Measurements from ENCODE around the gene KLHL36.

Gene KLHL36

GRCh38 chr16:84603140-84603816 lies 45.0 kb upstream of the KLHL36 start:
- no CpG with 5 or more reads among the region's 23 CpGs for WGBS, 2 donors (ENCODE audit: extremely low coverage in 2 of 2, insufficient read length in 2 of 2, insufficient replicate concordance in 1 of 2)
- H3K9me3 ChIP-seq (replicated peaks in 1 of 2; ENCODE audit: control insufficient read depth in 2 of 2, insufficient read depth in 1 of 2, low read depth in 1 of 2, low read length in 2 of 2) = peaks cover 2 to 28% of the 10 kb centered on the region in 2 donors
- H2BK15ac ChIP-seq (ENCODE audit: low read length) = no peak overlapping the region
- no peak for DNase-seq (ENCODE audit: low spot score)
- no peak overlapping the region for H3K27ac ChIP-seq (replicated peaks; ENCODE audit: low read length)
- H3K18ac ChIP-seq (ENCODE audit: low read length) = peak overlapping the region; percentile 79
- H3K14ac ChIP-seq (ENCODE audit: low read length) = peak overlapping the region; percentile 6
- H3K4me1 ChIP-seq (ENCODE audit: control insufficient read depth in 2 of 2, insufficient read depth in 1 of 2, low read depth in 1 of 2, low read length in 2 of 2) = peaks cover 41 to 53% of the 10 kb centered on the region in 2 donors
- peaks cover 4 to 60% of the 10 kb centered on the region in 2 donors for H3K36me3 ChIP-seq (replicated peaks in 1 of 2; ENCODE audit: control insufficient read depth in 2 of 2, insufficient read depth in 2 of 2, low read length in 2 of 2)
- H3K9ac ChIP-seq (ENCODE audit: low read depth, low read length, poor library complexity) = peak overlapping the region; percentile 38
- no peak overlapping the region for H3K4me3 ChIP-seq (ENCODE audit: low read length in 2 of 2)
- H4K8ac ChIP-seq (ENCODE audit: low read depth, low read length) = no peak overlapping the region
- no peak overlapping the region for H2BK5ac ChIP-seq (ENCODE audit: low read length)
- peak overlapping the region; percentile 93 for H2BK12ac ChIP-seq (ENCODE audit: low read length)
- no peaks in the 10 kb centered on the region for H3K79me1 ChIP-seq (ENCODE audit: low read depth, low read length)
- no peaks in the 10 kb centered on the region for H3K27me3 ChIP-seq (ENCODE audit: control insufficient read depth in 3 of 3, insufficient read depth in 3 of 3, low read depth in 1 of 3, low read length in 3 of 3)
- no peak overlapping the region for H3K4ac ChIP-seq (ENCODE audit: low read length)
- H3K23ac ChIP-seq (ENCODE audit: low read depth, low read length, poor library complexity) = no peak overlapping the region
- H4K91ac ChIP-seq (ENCODE audit: low read depth, low read length, poor library complexity) = no peak overlapping the region
- peak overlapping the region; percentile 26 for H3K4me2 ChIP-seq (ENCODE audit: insufficient read depth, low read length, poor library complexity, severe bottlenecking)
- no peak overlapping the region for H2AFZ ChIP-seq (ENCODE audit: low read length)
- no peak overlapping the region for H2BK120ac ChIP-seq (ENCODE audit: low read depth, low read length)
- H2AK5ac ChIP-seq (ENCODE audit: low read depth, low read length) = peak overlapping the region; percentile 17

- Histone ChIP-seq H3K4ac (ENCODE audit: low read length) (no peak overlapping the region), H3K9me3 (replicated peaks in 1 of 2; ENCODE audit: control insufficient read depth in 2 of 2, insufficient read depth in 1 of 2, low read depth in 1 of 2, low read length in 2 of 2) (peaks cover 2 to 28% of the 10 kb centered on the region in 2 donors), H3K4me3 (ENCODE audit: low read length in 2 of 2) (no peak overlapping the region), H3K27ac (replicated peaks; ENCODE audit: low read length) (no peak overlapping the region), H3K36me3 (replicated peaks in 1 of 2; ENCODE audit: control insufficient read depth in 2 of 2, insufficient read depth in 2 of 2, low read length in 2 of 2) (peaks cover 4 to 66% of the 10 kb centered on the region in 2 donors), H3K27me3 (ENCODE audit: control insufficient read depth in 3 of 3, insufficient read depth in 3 of 3, low read depth in 1 of 3, low read length in 3 of 3) (no peaks in the 10 kb centered on the region), H2BK12ac (ENCODE audit: low read length) (no peak overlapping the region), H3K79me1 (ENCODE audit: low read depth, low read length) (no peaks in the 10 kb centered on the region), H3K14ac (ENCODE audit: low read length) (no peak overlapping the region), H2AFZ (ENCODE audit: low read length) (no peak overlapping the region), H3K4me1 (ENCODE audit: control insufficient read depth in 2 of 2, insufficient read depth in 1 of 2, low read depth in 1 of 2, low read length in 2 of 2) (peaks cover 39 to 49% of the 10 kb centered on the region in 2 donors), H3K23ac (ENCODE audit: low read depth, low read length, poor library complexity) (no peak overlapping the region), H2BK5ac (ENCODE audit: low read length) (no peak overlapping the region), H4K8ac (ENCODE audit: low read depth, low read length) (no peak overlapping the region), H3K9ac (ENCODE audit: low read depth, low read length, poor library complexity) (no peak overlapping the region), H2AK5ac (ENCODE audit: low read depth, low read length) (no peak overlapping the region), H3K18ac (ENCODE audit: low read length) (no peak overlapping the region), H3K4me2 (ENCODE audit: insufficient read depth, low read length, poor library complexity, severe bottlenecking) (no peak overlapping the region), H4K91ac (ENCODE audit: low read depth, low read length, poor library complexity) (no peak overlapping the region), H2BK15ac (ENCODE audit: low read length) (no peak overlapping the region), H2BK120ac (ENCODE audit: low read depth, low read length) (no peak overlapping the region)
- no peak for DNase-seq (ENCODE audit: low spot score)
- WGBS, 2 donors (ENCODE audit: extremely low coverage in 2 of 2, insufficient read length in 2 of 2, insufficient replicate concordance in 1 of 2) = no CpG with 5 or more reads among the region's 10 CpGs
Observed at GRCh38 chr16:84603940-84604339, 44.4 kb upstream of the KLHL36 start.

- H3K4me2 ChIP-seq (ENCODE audit: insufficient read depth, low read length, poor library complexity, severe bottlenecking) = peak overlapping the region; percentile 38
- H3K27ac ChIP-seq (replicated peaks; ENCODE audit: low read length) = peak overlapping the region; percentile 67
- peak overlapping the region; percentile 79 for H2BK5ac ChIP-seq (ENCODE audit: low read length)
- no peak overlapping the region for H3K4ac ChIP-seq (ENCODE audit: low read length)
- no peak overlapping the region for H3K23ac ChIP-seq (ENCODE audit: low read depth, low read length, poor library complexity)
- WGBS, 2 donors (ENCODE audit: extremely low coverage in 2 of 2, insufficient read length in 2 of 2, insufficient replicate concordance in 1 of 2) = no CpG with 5 or more reads among the region's 9 CpGs
- no peak overlapping the region for H3K4me3 ChIP-seq (ENCODE audit: low read length in 2 of 2)
- H3K4me1 ChIP-seq (ENCODE audit: control insufficient read depth in 2 of 2, insufficient read depth in 1 of 2, low read depth in 1 of 2, low read length in 2 of 2) = peaks cover 34 to 43% of the 10 kb centered on the region in 2 donors
- no peak overlapping the region for H2AFZ ChIP-seq (ENCODE audit: low read length)
- no peak overlapping the region for H2AK5ac ChIP-seq (ENCODE audit: low read depth, low read length)
- no peak overlapping the region for H3K14ac ChIP-seq (ENCODE audit: low read length)
- H4K8ac ChIP-seq (ENCODE audit: low read depth, low read length) = no peak overlapping the region
- no peak for DNase-seq (ENCODE audit: low spot score)
- H3K79me1 ChIP-seq (ENCODE audit: low read depth, low read length) = no peaks in the 10 kb centered on the region
- H2BK120ac ChIP-seq (ENCODE audit: low read depth, low read length) = no peak overlapping the region
- H3K9me3 ChIP-seq (replicated peaks in 1 of 2; ENCODE audit: control insufficient read depth in 2 of 2, insufficient read depth in 1 of 2, low read depth in 1 of 2, low read length in 2 of 2) = peaks cover 2 to 28% of the 10 kb centered on the region in 2 donors
- H3K27me3 ChIP-seq (ENCODE audit: control insufficient read depth in 3 of 3, insufficient read depth in 3 of 3, low read depth in 1 of 3, low read length in 3 of 3) = no peaks in the 10 kb centered on the region
- peaks cover 5 to 73% of the 10 kb centered on the region in 2 donors for H3K36me3 ChIP-seq (replicated peaks in 1 of 2; ENCODE audit: control insufficient read depth in 2 of 2, insufficient read depth in 2 of 2, low read length in 2 of 2)
- H3K18ac ChIP-seq (ENCODE audit: low read length) = peak overlapping the region; percentile 81
- H4K91ac ChIP-seq (ENCODE audit: low read depth, low read length, poor library complexity) = no peak overlapping the region
- no peak overlapping the region for H3K9ac ChIP-seq (ENCODE audit: low read depth, low read length, poor library complexity)
- no peak overlapping the region for H2BK15ac ChIP-seq (ENCODE audit: low read length)
- H2BK12ac ChIP-seq (ENCODE audit: low read length) = no peak overlapping the region
Observed at GRCh38 chr16:84604477-84605013, 43.8 kb upstream of the KLHL36 start.

- Histone ChIP-seq H2AK5ac (ENCODE audit: low read depth, low read length) (no peak overlapping the region), H3K27ac (replicated peaks; ENCODE audit: low read length) (peak overlapping the region; percentile 67), H3K23ac (ENCODE audit: low read depth, low read length, poor library complexity) (no peak overlapping the region), H3K36me3 (replicated peaks in 1 of 2; ENCODE audit: control insufficient read depth in 2 of 2, insufficient read depth in 2 of 2, low read length in 2 of 2) (peaks cover 5 to 81% of the 10 kb centered on the region in 2 donors), H3K9ac (ENCODE audit: low read depth, low read length, poor library complexity) (no peak overlapping the region), H3K18ac (ENCODE audit: low read length) (peak overlapping the region; percentile 69), H3K9me3 (replicated peaks in 1 of 2; ENCODE audit: control insufficient read depth in 2 of 2, insufficient read depth in 1 of 2, low read depth in 1 of 2, low read length in 2 of 2) (peaks cover 2 to 28% of the 10 kb centered on the region in 2 donors), H3K4me3 (ENCODE audit: low read length in 2 of 2) (no peak overlapping the region), H2BK15ac (ENCODE audit: low read length) (no peak overlapping the region), H3K4ac (ENCODE audit: low read length) (no peak overlapping the region), H2AFZ (ENCODE audit: low read length) (no peak overlapping the region), H2BK5ac (ENCODE audit: low read length) (peak overlapping the region; percentile 79), H3K4me2 (ENCODE audit: insufficient read depth, low read length, poor library complexity, severe bottlenecking) (no peak overlapping the region), H3K27me3 (ENCODE audit: control insufficient read depth in 3 of 3, insufficient read depth in 3 of 3, low read depth in 1 of 3, low read length in 3 of 3) (no peaks in the 10 kb centered on the region), H3K4me1 (ENCODE audit: control insufficient read depth in 2 of 2, insufficient read depth in 1 of 2, low read depth in 1 of 2, low read length in 2 of 2) (peaks cover 27 to 38% of the 10 kb centered on the region in 2 donors), H4K8ac (ENCODE audit: low read depth, low read length) (no peak overlapping the region), H3K79me1 (ENCODE audit: low read depth, low read length) (no peaks in the 10 kb centered on the region), H4K91ac (ENCODE audit: low read depth, low read length, poor library complexity) (no peak overlapping the region), H2BK120ac (ENCODE audit: low read depth, low read length) (no peak overlapping the region), H2BK12ac (ENCODE audit: low read length) (no peak overlapping the region), H3K14ac (ENCODE audit: low read length) (no peak overlapping the region)
- no peak for DNase-seq (ENCODE audit: low spot score)
- WGBS, 2 donors (ENCODE audit: extremely low coverage in 2 of 2, insufficient read length in 2 of 2, insufficient replicate concordance in 1 of 2) = no CpG with 5 or more reads among the region's 6 CpGs
Observed at GRCh38 chr16:84605339-84605848, 42.9 kb upstream of the KLHL36 start.
